HG03469 (cell line): ENCODE measurements around the gene PDE7B.
"Not testable (repeated sequence)": the region's sequence is repeated elsewhere in the genome, so short reads cannot be mapped to it uniquely, and the experiment has no call there.

Experiments used
- ATAC-seq: cut with Tn5 transposase; IDR thresholded peaks from one replicate; pipeline ENCODE4 v1.9.1; 2021; ENCODE audit warnings: mild to moderate bottlenecking, moderate library complexity, moderate number of reproducible peaks; ENCODE audit not compliant: unreplicated experiment

The PDE7B gene

DNA sequence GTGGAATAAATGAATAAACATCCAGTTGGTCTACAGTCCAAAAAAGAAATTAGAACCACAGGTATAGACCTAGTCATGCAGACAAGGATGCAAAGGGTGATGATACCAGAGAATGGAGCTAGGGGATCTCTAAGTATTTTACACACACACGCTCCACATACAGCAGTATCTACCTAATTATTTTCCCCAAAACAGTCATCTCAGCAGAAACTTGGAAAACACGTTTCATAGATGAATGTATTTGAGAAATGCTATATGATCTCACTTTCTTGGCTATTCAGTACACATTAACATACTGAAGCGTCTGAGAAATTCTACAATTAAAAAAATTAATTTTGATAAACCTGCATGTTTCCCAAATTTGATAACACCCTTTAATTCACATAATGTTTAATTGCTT, 243.3 kb downstream of the PDE7B start:
- ATAC-seq, result no peak

DNA sequence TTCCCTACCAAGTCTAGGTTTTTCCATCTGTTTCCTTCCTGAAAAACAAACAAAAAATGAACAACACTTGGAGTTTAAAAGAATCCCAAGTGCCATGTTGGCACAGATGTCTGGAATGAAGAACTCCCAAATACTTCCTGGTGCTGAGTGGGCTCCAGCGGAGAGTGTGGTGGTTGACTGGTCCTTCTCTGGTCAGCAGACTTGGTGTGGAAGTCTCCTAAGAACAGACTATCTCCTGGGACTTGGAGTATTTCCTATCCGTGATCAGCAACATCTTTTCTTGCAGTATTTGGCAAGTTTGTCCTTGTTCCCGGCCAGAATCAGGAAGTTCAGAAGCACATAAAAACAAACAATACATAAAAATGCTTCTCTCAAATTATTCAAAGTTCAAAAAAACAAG, 244.5 kb downstream of the PDE7B start:
- no peak for ATAC-seq

DNA sequence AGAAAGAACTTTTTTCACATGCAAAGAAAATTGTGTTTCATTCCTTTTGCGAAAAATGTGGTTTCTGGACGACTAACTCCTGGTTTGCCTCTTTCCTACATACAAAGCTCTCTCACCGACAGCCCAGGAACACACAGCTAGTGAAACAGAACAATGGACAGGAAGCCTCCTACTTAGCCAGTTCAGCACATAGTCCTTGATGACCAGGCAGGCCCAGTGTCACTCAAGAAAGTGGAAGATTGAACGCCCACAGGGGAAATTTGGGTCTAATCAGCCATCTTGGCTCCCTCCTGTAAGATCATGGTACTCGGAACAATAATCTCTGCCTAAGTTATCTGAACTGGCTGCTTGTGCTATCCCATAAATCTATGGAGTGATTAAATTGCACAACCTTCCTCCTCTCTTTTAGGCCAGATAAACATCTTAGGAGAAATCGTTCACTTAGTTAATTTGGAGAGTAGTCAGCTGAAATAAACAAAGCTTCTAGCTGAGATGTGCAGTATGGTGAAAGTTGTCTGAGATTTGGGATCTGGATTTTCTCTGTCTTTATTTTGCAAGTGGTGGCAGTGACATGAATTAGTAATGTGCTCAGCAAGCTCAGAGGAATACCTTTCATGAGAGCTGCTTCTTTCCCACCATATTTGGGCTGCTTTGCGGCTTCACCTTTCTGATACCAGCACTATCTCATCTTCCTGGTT, 251.6 kb downstream of the PDE7B start:
- ATAC-seq, result no peak

DNA sequence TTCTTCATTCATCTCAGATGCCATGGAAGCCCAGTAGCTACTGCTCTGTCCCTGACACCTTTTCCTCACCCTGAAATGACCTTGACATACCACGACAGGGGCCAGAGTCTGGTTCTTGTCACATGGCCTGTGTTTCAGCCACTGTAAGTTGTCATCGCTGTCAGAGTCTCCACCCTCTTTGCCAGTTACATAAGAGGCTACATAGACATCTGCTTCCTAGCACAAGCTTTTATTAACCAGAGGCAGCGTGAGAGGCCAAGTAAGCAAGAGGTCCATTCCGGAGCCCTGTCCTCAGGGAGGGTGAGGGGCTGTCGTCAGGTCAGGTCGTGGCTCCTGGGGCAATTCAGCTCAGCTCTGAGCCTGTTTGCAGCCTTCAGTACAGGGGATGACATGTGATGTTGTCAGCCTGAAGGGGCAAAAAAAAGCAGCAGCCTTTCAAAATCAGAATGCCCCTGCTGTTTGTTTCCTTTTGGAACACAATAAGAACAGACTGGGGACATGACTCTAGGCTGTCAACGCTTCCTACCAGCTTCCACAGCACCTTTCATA, 252.3 kb downstream of the PDE7B start:
- ATAC-seq, result no peak

DNA sequence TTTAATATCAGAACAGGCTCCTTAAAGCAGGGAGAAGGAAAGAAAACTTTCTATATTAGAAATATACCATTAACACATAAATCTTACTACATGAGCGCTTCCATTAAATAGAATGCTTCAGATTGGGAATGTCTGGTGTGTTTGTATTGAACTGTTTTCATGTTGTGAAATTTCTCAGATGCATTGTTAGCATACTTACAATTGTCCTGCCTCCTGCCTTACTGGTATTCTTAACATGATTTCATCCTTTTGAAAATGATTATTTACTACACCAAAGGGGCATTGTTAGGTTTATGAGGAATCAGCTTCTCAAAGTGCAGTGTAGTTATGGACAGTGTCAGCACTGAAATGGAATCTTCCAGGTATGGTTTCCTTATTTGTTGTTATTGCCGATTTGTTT, 253.1 kb downstream of the PDE7B start:
- no peak for ATAC-seq

DNA sequence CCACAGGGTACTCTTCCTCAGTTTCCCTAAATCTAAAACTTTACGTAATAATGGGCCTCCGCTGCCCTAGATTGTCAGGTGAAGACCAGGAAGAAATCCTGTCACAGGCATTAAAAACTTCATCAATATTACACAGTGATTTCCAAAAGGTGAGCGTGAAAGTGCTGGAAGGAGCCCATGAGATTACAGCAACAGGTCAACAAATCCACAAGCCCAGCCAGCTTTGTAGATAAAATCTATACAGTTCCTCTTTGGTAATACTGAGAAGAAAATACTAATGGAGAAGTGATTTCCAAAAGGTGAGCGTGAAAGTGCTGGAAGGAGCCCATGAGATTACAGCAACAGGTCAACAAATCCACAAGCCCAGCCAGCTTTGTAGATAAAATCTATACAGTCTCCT, 254.3 kb downstream of the PDE7B start:
- not testable (repeated sequence) for ATAC-seq

DNA sequence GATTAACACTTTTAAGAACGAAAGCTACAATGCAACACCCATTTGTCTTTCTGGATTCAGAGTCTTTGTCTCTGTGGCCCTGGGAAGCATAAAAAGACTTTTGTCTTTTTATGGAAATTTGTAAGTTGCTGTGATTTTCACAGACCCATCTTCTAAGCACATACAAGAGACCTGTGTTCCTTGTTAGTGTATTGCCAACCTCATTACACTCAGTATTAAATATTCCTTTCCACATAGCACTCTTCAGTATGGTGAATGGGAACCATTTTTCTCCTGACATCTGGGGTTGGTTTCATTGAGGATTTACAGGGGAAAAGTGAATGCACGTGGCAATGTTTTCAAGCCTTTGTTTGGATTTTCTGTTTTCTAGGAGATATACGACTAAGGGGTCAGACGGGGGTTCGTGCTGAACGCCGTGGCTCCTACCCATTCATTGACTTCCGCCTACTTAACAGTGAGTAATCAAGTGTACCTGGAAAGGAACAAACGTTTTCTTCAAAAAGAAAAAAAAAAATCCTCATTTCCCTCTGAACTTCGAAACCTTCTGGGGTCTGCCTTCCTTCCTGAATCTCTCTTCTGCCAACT, 257.0 kb downstream of the PDE7B start:
- ATAC-seq, result no peak

DNA sequence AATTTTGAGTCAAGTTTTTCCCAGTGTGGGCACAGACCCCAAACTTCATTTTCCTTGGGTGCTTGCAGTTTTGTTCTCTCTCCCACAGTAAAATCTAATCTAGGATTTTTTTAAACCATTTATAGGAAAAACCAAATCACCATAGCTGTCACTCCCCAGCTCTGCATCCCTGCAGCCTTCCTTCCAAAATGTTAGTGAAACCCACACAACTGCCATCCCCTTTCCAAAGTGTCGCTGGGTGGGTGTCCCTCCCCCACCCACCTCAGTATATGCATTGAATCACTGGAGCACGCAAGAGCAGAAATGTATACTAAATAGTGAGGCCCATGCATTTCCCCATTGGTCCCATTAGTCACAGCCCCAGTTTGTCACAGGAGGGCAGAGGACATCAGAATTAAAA, 260.3 kb downstream of the PDE7B start:
- no peak for ATAC-seq

DNA sequence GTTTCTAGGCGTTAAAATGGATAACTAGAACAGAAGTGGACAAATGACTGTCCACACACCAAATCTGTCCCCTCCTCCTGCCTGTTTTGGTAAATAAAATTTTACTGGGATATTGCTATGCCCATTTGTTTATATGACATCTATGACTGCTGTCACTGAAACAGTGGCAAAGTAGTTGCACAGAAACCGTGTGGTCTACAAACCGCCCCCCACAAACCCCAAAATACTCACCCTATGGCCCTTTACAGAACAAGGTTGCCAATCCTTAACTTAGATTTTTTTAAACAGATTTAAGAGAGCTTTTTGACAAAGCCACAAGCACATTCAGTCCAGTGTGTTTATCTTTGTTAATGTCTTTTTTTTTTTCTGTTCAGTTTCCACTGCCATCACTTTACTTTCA, 260.8 kb downstream of the PDE7B start:
- ATAC-seq, result no peak

DNA sequence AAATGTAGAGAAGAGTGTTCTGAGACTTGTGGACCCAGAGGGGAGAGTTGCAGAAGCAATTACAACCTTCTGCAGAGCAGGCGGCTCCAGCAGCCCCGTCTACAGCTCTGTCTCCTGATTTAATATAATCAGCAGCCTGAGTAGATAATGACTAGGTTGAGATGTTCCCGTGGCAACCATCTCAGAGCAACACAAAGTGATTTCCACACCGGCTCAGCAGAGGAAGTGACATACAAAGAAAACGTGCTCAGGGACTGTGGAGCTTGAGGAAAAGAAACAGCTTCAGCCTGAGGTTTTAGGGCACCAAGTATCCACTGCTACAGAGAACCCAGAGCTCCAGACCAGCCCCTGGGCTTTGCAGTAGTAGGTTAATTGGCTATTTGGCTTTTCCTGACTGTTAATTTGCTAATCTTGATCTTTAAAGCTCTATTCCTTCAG, 262.3 kb downstream of the PDE7B start:
- no peak for ATAC-seq

DNA sequence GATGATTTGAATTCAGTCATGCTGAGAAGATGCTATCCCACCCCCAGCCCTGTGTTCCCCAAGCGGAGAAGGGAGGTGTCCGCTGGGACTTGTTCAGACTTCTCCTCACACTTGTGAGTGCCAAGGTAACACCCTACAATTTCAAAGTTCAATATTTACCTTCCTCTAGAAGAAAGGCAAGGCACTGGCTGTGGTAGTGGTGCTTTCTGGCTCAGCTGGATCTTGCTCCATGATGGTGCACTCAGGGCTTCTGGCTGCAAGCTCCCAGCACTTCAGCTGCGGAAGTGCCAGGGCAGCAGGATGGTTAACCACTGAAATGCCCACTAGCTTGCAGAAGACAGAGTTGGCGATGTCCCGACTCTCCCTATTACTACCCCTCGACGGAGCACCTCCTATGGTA, 263.2 kb downstream of the PDE7B start:
- no peak for ATAC-seq

DNA sequence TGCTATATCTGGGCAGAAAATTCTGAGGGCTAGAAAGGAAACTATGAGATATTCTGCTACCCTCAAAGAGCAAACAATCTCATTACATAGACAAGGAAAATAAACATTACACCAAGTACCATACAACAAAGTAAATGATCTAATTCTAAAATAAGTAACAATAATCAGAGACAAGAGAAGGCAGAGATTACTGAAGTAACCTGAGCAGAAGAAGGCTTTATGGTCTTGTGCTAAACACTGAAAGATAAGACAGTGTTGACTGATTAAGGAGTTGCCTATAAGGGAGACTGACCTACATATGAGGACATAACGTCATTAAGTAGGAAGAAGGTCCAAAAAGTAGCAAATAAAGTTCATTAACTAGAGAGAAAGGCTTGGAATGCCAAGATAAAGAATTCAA, 264.4 kb downstream of the PDE7B start:
- no peak for ATAC-seq

DNA sequence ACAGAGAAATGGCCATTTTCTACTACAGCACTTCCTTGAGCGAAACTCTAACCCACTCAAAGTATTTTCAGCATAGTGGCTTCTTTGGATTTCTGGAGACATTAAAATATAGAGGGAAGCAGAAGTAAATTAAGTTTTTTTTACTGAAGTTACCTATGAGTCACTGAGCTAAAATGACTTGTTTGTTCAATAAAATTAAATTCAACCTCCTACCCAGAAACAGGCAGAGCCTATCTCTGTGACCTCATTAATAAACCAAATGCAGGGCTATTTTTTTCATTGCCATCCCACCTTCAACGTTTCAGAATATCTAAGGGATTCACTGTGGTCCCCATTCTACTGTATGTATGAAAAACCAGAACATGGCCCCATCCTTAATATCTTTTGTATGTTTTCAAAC, 265.6 kb downstream of the PDE7B start:
- no peak for ATAC-seq

DNA sequence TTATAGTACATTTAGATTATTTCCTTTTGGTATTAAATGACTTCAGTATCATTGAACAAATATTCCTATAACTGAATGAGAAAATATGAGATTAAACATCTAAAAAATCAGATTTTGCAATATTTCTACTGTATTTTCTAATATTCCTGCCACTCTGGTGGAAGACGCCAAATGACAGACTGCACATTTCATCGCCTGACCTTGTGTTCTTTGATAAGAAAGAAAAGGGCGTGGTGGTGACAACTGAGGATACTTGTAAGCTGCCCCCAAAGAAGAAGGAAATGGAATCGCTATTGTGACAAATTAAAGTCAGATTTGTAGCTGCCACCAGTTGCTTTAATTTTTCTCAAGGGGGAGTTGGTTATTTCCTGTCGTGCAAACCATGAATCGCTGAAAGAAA, 267.3 kb downstream of the PDE7B start:
- ATAC-seq, result no peak

DNA sequence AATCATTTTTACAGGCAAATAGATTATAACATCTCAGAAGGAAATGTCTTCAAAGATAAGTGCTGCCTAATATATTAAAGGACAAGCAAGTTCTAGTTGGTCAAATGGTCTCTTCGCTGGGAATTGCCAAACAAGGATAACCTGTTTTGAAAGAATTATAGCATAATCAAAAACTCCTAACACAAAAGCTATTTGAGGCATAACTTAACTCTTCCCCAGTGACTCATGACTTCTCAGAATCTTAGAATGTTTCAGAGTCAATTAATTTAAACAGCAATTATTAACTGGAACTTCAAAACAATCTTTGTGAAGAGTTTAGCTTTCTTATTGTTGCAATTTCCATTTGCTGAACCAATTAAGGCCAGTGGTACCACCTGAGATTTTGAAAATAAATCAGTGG, 272.0 kb downstream of the PDE7B start:
- ATAC-seq, result no peak

DNA sequence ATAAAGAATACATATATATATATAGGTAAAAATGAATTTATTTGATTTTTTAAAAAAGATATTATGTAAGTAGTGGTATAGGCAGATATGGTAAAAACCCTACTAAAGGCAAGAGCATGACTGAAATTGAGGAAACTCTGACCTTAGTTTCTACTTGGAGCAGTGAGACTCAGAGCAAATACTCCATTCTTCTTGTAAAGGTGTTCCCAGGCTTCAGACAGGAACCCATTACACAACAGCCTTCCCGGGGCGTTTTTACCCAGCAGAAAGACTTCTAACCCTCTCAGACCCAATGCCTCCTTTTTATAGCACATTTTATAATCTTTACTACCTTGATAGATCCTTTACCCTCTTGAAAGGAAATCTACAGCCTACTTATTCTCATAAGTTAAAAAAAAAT, 274.1 kb downstream of the PDE7B start:
- ATAC-seq, result no peak

DNA sequence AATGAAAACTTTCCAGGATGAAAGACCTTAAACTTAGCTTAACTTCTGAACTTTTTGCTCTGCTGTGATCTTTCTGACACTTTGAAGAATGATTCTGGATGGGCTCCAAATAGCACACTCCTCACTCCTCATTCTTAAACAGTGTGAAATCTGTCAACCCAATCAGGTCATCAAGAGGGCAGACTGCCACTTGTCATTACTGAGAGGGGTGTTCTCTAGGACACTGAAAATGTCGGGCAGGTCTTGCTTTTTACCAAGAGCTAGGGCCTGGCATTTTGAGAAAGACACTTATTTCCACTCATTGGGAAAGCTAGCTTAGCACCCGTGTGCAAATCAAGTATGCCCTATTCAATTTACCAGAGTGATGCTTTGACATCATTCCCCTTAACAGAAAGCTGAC, 276.4 kb downstream of the PDE7B start:
- no peak for ATAC-seq

DNA sequence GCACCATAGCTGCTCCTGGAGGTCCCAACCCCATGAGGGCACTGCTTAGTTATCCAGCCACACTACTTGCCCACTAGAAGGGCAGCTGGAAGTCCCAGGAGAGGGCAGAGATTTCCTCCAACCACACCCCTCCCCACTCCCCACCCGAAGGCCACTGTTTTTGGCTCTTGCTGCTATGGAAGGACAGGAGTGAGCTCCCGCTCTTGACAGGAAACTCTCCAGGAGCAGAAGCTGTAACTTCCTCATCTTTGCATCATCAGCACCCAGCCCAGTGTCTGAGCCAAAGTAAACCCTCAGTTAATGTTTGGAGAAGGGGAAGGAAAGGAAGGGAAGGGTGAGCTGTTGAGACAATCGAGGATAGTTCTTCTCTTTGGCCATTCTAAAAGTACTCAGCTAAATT, 277.9 kb downstream of the PDE7B start:
- no peak for ATAC-seq

DNA sequence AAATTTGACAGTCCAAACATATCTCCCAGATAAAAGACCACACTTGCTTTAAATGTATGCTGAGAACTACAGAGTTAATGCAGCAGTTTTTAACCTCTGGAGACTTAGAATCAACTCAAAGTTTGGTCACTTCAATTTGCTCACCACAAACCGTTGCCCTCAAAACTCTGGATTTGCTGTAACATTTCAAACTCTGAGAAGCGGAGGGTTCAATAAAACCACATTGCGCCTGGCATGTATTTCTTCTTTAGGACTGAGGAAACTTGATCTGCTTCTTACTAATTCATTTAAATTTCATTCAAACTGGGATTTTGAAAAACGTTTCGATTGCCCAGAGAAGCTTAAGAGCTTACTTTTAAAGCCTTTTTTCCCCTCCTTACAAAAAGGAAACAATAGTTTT, 282.8 kb downstream of the PDE7B start:
- ATAC-seq, result no peak

DNA sequence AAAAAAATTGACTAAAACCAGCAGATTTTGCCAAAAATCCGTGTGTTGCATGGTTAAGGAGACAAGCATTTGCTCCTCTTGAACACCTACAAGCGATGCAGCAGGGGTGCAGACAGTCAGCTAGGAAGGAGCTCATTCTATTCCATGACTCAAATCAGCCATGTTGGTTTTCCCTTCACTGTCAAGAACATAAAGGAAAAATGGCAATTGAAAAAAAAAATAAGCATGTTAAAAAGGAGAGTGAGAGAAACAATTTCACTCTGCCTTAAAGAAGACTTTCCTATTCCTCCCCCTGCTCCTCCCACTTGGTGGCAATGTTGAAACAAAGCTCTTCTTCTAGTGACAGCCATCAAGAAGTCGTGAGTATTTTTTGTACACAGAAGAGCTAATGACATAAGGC, 283.2 kb downstream of the PDE7B start:
- ATAC-seq, result no peak

DNA sequence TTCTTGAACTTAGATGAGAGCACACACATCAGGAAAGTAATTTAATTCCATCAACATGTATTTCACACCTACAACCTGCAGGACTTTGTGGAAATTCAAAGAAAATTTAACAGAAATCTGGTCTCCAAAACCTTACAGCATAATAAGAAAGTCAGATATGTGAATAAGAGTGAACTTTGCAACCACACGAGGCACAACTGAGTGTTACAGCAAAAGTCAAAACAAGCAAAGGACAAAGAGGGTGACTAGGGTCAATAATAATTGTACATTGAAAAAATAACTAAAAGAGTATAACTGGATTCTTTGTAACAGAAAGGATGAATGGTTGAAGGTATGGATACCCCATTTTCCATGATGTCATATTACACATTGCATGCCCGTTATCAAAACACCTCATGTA, 284.8 kb downstream of the PDE7B start:
- ATAC-seq, result no peak

DNA sequence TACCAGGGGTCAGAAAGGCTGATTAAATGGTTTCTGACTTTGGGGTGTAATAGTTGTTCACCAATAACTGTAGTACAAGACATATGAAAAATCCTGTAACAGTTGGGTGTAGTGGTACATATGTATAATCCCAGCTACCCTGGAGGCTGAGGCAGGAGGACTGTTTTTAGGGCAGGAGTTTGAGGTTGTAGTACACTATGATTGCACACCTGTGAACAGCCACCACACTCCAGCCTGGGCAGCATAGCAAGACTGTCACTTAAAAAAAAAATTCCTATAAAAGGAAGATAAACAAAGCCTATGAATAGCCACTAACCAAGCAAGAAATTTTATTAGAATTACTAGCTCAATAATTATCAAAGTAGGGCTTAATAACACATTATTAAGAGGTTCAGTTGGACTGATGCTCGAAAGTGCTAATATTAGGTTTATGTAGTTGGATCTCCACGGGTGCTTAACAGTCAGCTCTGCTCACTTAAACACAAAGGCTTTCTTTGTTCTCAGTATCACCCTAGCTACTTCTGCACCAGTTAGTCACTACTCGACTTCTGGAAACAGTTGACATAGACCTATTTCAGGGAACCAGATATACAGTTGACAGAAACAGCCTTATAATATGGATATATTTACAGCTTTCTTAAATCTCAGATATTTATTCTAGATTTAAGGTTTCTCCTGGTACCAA, 285.6 kb downstream of the PDE7B start:
- no peak for ATAC-seq
